ENCODE results near the gene GK. TPM values are rescaled to one million over a fixed set of nuclear protein-coding genes. Genes with fewer than 3 reads are reported as not detected.
A peak's percentile ranks its signal among the peaks of the same experiment; 100 is the strongest.

GK gene
- total RNA-seq, 2 experiments from 2014 or later = 19.5 to 20.7 TPM

DNA sequence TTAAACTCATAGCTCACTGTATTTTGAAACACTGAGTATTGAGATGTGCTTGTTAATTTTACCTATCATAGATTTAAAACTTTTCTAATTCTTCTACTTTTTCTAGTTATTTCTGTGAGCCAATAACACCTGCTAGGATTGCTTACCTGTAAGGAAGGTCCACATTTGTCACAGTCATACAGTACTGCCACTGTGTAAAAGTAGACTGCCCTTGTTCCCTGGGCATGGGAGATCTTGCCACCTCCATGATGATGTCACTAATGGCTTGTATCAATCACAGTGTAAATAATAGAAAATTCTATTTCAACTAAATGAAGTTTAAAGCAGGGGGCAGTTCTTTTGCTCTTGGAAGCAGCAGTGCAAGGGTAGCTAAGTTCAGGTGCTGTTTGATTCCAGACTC is 35.9 kb downstream of the GK start:
- no peak overlapping the region for H3K4me3 Mint-ChIP-seq
- DNase-seq = no peak
- ChIA-PET POLR2A (no interaction called here), CTCF (interaction anchor here (0.6 to 0.9 kb wide), 2 partner anchors 15 to 710 kb away, joined by 3 read pairs; no protein-coding TSS in a partner anchor)
- H3K27ac Mint-ChIP-seq = no peak overlapping the region
- H3K9me3 Mint-ChIP-seq = no peaks in the 10 kb centered on the region
- H3K27me3 Mint-ChIP-seq = no peaks in the 10 kb centered on the region
- H3K36me3 Mint-ChIP-seq (ENCODE audit: low read depth) = peaks cover 13% of the 10 kb centered on the region
- no peaks in the 10 kb centered on the region for H3K4me1 Mint-ChIP-seq

DNA sequence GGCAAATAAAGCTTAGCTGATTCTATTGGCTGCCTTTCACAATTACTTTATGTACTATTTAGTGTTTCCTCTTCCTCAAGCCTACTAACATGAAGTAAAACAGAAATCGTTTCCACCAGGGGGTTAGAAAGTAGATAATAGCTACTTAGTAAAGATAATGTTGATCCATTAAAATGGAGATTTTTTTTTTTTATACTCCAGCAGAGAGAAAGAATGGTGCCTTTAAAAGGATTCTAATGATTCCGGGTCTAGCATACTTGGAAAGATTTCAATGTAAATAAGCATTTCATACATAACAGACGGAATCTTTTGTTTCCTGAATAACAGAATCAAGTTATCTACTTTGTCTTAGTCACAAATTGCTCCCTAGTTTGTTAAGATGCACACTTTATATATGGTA is 37.1 kb downstream of the GK start:
- Mint-ChIP-seq H3K27me3 (no peaks in the 10 kb centered on the region), H3K27ac (peak overlapping the region; percentile 66), H3K36me3 (ENCODE audit: low read depth) (peaks cover 21% of the 10 kb centered on the region), H3K4me3 (no peak overlapping the region), H3K9me3 (no peaks in the 10 kb centered on the region), H3K4me1 (no peaks in the 10 kb centered on the region)
- DNase-seq = no peak
- POLR2A ChIA-PET = no interaction called here
- CTCF ChIA-PET = interaction anchor here (0.7 kb wide), 1 partner anchor 104 kb away, joined by 3 read pairs; no protein-coding TSS in a partner anchor

DNA sequence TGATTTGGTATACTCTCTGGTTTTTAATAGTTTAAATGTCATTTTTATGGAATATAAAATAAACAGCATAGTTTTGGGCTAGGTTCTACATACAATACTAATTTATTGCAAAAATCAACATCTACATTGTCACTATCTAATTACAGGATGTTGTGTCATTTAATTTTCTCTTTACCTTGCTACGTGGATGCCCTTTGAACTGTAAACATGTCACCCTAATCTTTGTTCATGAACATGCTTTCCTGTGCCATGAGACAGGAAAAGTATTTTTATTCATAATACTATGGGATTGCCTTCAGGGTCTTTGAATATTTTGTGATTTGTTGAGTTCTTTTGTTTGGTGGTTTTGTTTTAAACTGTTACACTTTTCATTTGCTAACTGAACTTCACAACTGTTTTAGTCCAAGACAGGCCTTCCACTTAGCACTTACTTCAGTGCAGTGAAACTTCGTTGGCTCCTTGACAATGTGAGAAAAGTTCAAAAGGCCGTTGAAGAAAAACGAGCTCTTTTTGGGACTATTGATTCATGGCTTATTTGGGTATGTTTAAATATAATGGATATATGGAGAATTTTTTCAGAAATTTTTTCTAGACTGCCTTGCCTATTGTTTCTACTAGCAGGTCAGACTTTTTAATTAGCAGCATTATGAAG is 40.9 kb downstream of the GK start:
- Mint-ChIP-seq H3K36me3 (ENCODE audit: low read depth) (peaks cover 31% of the 10 kb centered on the region), H3K27ac (no peak overlapping the region), H3K27me3 (no peaks in the 10 kb centered on the region), H3K4me1 (no peaks in the 10 kb centered on the region), H3K4me3 (no peak overlapping the region), H3K9me3 (no peaks in the 10 kb centered on the region)
- no peak for DNase-seq
- ChIA-PET CTCF (no interaction called here), POLR2A (no interaction called here)

DNA sequence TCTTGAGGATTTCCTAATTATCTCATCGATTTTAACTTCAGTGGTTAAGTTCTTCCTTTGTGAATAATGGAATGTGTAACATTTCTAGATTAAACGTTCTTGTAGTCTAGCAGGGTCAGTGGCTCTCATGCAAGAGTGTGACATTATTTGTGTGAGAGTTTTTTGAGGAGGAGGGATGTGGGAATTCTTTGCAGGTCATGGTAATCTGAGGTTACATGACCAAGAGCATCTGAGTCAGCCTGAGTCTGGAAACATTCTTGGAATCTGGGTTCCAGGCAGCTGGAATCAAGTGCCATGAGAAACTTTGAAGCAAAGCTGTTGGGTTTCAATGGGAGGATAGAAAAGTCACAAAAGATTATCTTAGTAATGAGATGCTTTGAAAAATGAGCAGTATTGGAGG is 49.5 kb downstream of the GK start:
- no peak overlapping the region for H3K4me3 Mint-ChIP-seq
- H3K4me1 Mint-ChIP-seq = peaks cover 12% of the 10 kb centered on the region
- H3K36me3 Mint-ChIP-seq (ENCODE audit: low read depth) = peaks cover 26% of the 10 kb centered on the region
- DNase-seq = no peak
- H3K9me3 Mint-ChIP-seq = no peaks in the 10 kb centered on the region
- POLR2A ChIA-PET = no interaction called here
- H3K27me3 Mint-ChIP-seq = no peaks in the 10 kb centered on the region
- no peak overlapping the region for H3K27ac Mint-ChIP-seq
- CTCF ChIA-PET = no interaction called here

DNA sequence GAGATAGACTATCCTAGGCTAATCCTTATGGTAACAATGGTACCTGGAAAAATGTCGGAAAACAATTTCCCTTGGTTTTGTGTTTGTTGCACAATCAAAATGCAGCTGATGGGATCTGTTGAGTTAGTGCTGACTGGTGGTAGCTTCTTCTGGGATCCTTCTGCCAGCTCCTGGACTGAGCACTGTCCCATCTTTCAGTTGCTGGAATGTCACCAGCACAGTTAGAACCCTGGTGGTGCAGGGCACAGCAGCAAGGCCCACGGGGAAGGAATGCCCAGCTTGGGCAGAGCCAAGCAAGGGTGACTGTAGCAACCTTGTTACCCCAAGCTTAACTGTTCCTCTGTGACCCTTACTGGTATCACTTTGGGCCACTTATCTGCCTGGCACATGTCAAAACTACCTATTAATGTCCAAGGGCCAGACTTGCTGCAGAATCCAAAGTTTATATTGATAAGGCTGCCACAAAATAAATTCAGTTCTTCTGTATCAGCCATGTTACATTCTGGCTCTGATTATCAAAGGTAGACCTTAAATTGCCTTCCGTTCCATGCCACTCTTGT is 53.1 kb downstream of the GK start:
- ChIA-PET CTCF (no interaction called here), POLR2A (no interaction called here)
- H3K9me3 Mint-ChIP-seq = no peaks in the 10 kb centered on the region
- H3K4me1 Mint-ChIP-seq = peaks cover 15% of the 10 kb centered on the region
- H3K36me3 Mint-ChIP-seq (ENCODE audit: low read depth) = peaks cover 37% of the 10 kb centered on the region
- H3K27ac Mint-ChIP-seq = peak overlapping the region; percentile 50
- DNase-seq = no peak
- H3K4me3 Mint-ChIP-seq = no peak overlapping the region
- H3K27me3 Mint-ChIP-seq = no peaks in the 10 kb centered on the region

DNA sequence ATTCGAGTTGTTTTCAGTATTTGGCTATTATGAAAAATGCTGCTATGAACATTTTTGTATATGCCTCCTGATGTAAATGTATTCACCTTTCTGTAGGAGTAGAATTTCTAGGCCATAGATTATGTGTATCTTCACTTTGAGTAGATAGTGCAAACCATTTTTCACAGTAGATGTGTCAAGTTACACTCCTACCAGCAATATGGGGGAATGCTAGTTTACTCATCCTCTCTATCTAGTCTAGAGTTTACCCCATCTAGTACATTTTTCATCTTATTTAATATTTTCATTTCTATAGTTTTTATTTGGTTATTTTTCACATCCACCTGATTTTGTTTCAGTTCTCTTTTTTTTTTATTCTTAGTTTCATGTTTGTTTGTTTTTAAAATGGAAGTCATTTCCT is 59.0 kb downstream of the GK start:
- H3K27me3 Mint-ChIP-seq = no peaks in the 10 kb centered on the region
- CTCF ChIA-PET = interaction anchor here (0.8 kb wide), 1 partner anchor 59 kb away, joined by 3 read pairs; the partner anchor contains the start of gene GK

DNA sequence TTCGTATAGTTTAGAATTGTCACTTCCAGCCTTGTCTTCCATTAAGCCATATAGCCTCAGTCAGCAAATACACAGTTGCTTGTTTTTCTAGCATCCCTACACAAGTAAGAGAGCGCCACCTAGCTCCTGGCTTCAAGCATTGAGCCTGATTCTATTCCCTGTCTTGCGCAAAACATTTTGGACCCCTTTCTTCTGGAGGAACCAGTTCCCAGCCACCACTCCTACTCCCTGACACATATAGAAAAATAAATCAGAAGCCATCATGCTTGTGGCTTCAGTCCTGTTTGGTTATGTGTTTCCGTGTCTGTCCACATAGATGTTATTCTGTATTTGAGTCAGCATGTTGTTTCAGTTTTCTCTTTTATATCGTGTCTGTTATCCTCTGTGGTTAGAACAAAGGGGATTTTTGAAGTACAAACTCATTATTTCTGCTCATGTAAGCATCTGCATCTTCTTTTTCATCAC is 59.9 kb downstream of the GK start:
- ChIA-PET POLR2A (no interaction called here), CTCF (interaction anchor here (0.8 kb wide), 1 partner anchor 60 kb away, joined by 3 read pairs; the partner anchor contains the start of gene GK)
- Mint-ChIP-seq H3K4me3 (peak overlapping the region; percentile 31), H3K9me3 (no peaks in the 10 kb centered on the region), H3K4me1 (peaks cover 57% of the 10 kb centered on the region), H3K36me3 (ENCODE audit: low read depth) (peaks cover 35% of the 10 kb centered on the region), H3K27me3 (no peaks in the 10 kb centered on the region), H3K27ac (peak overlapping the region; percentile 92)
- peak; percentile 58 for DNase-seq

More for the DNA sequence above, 59.0 kb downstream of the GK start:
- POLR2A ChIA-PET = no interaction called here
- no peak for DNase-seq
- Mint-ChIP-seq H3K4me3 (no peak overlapping the region), H3K9me3 (no peaks in the 10 kb centered on the region), H3K4me1 (peaks cover 56% of the 10 kb centered on the region), H3K27ac (no peak overlapping the region), H3K36me3 (ENCODE audit: low read depth) (peaks cover 35% of the 10 kb centered on the region)

DNA sequence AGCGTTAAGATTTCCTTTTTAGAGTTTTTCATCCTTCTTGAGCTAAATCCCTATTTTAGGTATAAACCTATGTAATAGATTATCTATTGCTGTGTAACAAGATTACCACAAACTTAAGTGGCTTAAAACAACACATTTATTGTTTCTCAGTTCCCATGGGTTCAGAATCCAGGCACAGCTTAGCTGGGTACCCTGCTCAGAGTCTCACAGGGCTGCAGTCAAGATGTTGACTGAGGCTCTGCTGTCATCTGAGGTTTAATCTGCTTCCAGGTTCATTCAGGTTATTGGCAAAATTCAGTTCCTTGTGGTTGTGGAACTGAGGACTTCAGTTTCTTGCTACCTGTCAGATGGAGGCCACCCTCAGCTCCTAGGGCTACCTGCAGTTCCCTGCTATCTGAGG is 60.9 kb downstream of the GK start:
- H3K9me3 Mint-ChIP-seq = no peaks in the 10 kb centered on the region
- H3K36me3 Mint-ChIP-seq (ENCODE audit: low read depth) = peaks cover 31% of the 10 kb centered on the region
- CTCF ChIA-PET = interaction anchor here (0.6 to 0.8 kb wide), 3 partner anchors 22 to 196 kb away, joined by 3 to 5 read pairs (median 3); no protein-coding TSS in a partner anchor
- H3K4me3 Mint-ChIP-seq = no peak overlapping the region
- peak overlapping the region; percentile 92 for H3K27ac Mint-ChIP-seq
- POLR2A ChIA-PET = no interaction called here
- no peaks in the 10 kb centered on the region for H3K27me3 Mint-ChIP-seq
- H3K4me1 Mint-ChIP-seq = peaks cover 57% of the 10 kb centered on the region
- no peak for DNase-seq

DNA sequence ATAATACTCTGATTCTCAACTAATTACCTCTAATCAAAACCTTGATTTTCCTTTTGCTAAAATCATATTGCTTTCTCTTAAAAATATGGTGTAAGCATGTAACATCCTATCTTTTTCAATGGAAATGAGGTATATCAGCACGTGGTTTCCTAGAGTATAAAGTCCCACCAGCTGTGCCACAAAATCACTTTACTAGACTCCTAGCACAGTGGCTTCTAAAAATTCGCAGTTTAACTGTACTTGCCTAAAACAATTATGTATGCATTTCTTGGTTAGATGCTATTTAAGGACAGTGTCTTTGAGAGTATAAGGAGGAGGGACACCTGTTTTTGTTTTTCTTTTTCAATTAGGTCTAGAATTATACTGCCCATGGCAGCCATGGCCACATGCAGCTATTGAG is 62.8 kb downstream of the GK start:
- H3K9me3 Mint-ChIP-seq = no peaks in the 10 kb centered on the region
- H3K4me1 Mint-ChIP-seq = peaks cover 48% of the 10 kb centered on the region
- no peak overlapping the region for H3K27ac Mint-ChIP-seq
- H3K27me3 Mint-ChIP-seq = no peaks in the 10 kb centered on the region
- POLR2A ChIA-PET = no interaction called here
- CTCF ChIA-PET = interaction anchor here (1.2 kb wide), 1 partner anchor 10 kb away, joined by 3 read pairs; no protein-coding TSS in a partner anchor
- H3K4me3 Mint-ChIP-seq = no peak overlapping the region
- H3K36me3 Mint-ChIP-seq (ENCODE audit: low read depth) = peaks cover 22% of the 10 kb centered on the region
- no peak for DNase-seq

DNA sequence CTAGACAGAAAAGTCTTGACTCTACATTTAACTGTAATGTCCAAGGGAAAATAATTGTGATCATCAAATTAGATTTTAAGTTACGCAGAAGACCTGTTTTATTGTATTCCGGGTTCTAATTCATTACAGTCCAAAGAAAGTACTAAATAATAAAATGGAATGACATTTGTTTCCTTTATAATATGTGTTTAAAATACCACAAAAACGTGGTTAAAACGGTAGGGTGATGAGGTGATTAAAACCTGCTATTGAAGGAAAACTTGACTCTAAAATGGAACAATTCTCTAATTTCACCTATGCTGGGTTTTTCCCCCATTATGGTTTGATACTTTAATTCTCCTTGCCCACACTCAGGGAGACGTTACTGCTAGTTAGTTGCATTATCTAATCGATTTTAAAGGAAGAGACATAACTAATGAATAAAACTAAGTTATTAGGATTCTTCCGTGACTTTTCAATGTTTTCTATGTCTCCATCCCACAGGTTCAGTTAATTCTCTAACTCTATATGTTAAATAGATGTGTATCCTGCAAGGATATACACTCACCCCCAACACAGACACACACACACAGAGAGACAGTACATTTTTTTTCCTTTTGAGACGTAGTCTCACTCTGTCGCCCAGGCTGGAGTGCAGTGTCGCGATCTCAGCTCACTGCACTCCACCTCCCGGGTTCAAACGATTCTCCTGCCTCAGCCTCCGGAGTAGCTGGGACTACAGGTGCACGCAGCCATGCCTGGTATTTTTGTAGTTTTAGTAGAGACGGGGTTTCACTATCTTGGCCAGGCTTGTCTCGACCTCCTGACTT is 80.8 kb downstream of the GK start:
- Mint-ChIP-seq H3K36me3 (ENCODE audit: low read depth) (peaks cover 3% of the 10 kb centered on the region), H3K4me3 (no peak overlapping the region), H3K9me3 (no peaks in the 10 kb centered on the region), H3K27me3 (no peaks in the 10 kb centered on the region), H3K4me1 (peaks cover 4% of the 10 kb centered on the region), H3K27ac (no peak overlapping the region)
- no peak for DNase-seq
- ChIA-PET POLR2A (no interaction called here), CTCF (interaction anchor here (0.7 to 2.2 kb wide), 2 partner anchors 15 to 24 kb away, joined by 3 to 7 read pairs; no protein-coding TSS in a partner anchor)

DNA sequence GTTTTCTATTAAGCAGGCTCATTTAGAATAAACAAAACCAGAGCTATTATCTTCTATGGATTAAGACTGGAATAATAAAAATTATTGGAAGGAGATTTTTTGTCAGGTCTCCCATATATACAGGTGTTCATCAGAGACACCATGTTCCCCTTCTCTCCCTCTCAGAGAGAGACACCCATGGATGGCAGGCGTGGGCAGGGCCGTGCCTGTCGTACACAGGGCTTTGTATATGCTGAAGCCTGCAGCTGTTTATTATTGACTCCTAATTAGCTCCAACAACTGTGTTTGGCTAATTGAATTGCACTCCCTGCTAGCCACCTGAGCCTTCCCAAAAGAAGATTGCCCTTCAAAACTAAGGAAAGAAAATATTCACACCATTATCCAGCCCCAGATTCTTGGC is 81.6 kb downstream of the GK start:
- DNase-seq = no peak
- ChIA-PET POLR2A (no interaction called here), CTCF (interaction anchor here (0.6 to 2.2 kb wide), 7 partner anchors 8 to 517 kb away, joined by 3 to 7 read pairs (median 3); no protein-coding TSS in a partner anchor)
- Mint-ChIP-seq H3K4me3 (no peak overlapping the region), H3K27me3 (no peaks in the 10 kb centered on the region), H3K4me1 (peaks cover 4% of the 10 kb centered on the region), H3K9me3 (no peaks in the 10 kb centered on the region), H3K36me3 (ENCODE audit: low read depth) (peaks cover 3% of the 10 kb centered on the region), H3K27ac (no peak overlapping the region)

DNA sequence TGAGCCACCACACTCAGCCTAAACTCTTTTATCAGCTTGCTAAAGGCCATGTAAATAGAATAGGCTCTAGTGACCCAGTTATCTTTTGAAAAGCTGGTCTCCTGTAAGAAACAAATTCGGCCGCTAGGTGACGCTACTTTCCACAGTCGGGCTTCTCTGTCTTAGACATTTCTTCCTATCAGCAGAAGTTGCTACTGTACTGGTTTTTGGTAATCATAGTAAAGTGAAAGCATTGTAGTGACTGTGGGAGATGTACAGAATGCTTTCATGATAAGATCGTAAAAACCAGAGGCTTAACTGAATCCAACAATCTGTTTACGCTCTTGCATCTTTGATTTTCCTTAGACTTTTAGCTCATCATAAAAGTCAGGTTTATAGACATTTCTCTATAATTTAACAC is 82.6 kb downstream of the GK start:
- Mint-ChIP-seq H3K4me1 (peaks cover 4% of the 10 kb centered on the region), H3K9me3 (no peaks in the 10 kb centered on the region), H3K27ac (peak overlapping the region; percentile 13), H3K36me3 (ENCODE audit: low read depth) (peaks cover 2% of the 10 kb centered on the region), H3K4me3 (no peak overlapping the region), H3K27me3 (no peaks in the 10 kb centered on the region)
- peak; percentile 82 for DNase-seq
- POLR2A ChIA-PET = no interaction called here
- CTCF ChIA-PET = interaction anchor here (0.6 to 2.2 kb wide), 12 partner anchors 9 to 302 kb away, joined by 3 to 7 read pairs (median 3); no protein-coding TSS in a partner anchor

DNA sequence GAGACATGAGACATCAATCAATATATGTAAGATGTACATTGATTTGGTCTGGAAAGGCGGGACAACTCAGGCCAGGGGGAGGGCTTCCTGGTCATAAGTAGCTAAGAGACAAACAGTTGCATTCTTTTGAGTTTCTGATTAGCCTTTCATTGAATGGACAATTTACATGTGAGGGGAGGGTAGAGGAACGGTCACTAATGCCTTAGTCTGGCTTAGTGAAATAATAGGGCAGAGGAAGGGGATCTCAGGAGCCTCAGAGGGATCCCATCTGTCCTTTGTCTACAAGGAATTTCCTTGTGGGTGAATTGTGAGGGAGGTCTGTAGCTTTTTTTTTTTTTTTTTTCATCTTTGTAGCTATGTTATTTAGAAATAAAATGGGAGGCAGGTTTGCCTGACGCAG is 88.3 kb downstream of the GK start:
- Mint-ChIP-seq H3K27me3 (peaks cover 3% of the 10 kb centered on the region), H3K9me3 (no peaks in the 10 kb centered on the region), H3K4me1 (no peaks in the 10 kb centered on the region), H3K4me3 (no peak overlapping the region), H3K27ac (no peak overlapping the region), H3K36me3 (ENCODE audit: low read depth) (no peaks in the 10 kb centered on the region)
- ChIA-PET POLR2A (no interaction called here), CTCF (no interaction called here)
- no peak for DNase-seq

All from activated CD4-positive, alpha-beta T cell treated with anti-CD3 and anti-CD28 coated beads, Interleukin-2, amount 10 ng/mL, durations not matched to agents 7 days and 5 days (primary cell).